Liver (tissue), 9 donors: ENCODE data around the gene CTNNBL1. TPM values are rescaled to one million over a fixed set of nuclear protein-coding genes. Genes with fewer than 3 reads are reported as not detected.

Experiments
- DNase-seq: peaks from one replicate; pipeline ENCODE4 v3.0.0-alpha.2; 2017; ENCODE audit warnings: low spot score
- H3K27ac ChIP-seq, 2 donors: one replicate each; pipeline ENCODE4 v1.7.0; 2013; ENCODE audit warnings: inconsistent platforms in 2 of 2, low read length in 2 of 2, control low read depth in 1 of 2, low read depth in 1 of 2, mild to moderate bottlenecking in 1 of 2
- H3K27me3 ChIP-seq, 4 donors: one replicate each; pipeline versions ENCODE4 v1.6.1 to v1.7.0; 2013; ENCODE audit warnings: low read length in 3 of 4, inconsistent platforms in 1 of 4, mild to moderate bottlenecking in 1 of 4, moderate library complexity in 1 of 4; ENCODE audit not compliant: control insufficient read depth in 4 of 4, insufficient read depth in 4 of 4
- H3K36me3 ChIP-seq, 4 donors: one replicate each; pipeline versions ENCODE4 v1.6.1 to v1.7.0; 2013; ENCODE audit warnings: low read length in 3 of 4, mild to moderate bottlenecking in 3 of 4, low read depth in 1 of 4, moderate library complexity in 1 of 4; ENCODE audit not compliant: control insufficient read depth in 4 of 4, insufficient read depth in 3 of 4
- H3K4me1 ChIP-seq, 4 donors: one replicate each; pipeline versions ENCODE4 v1.6.1 to v1.7.0; 2013; ENCODE audit warnings: low read length in 3 of 4, mild to moderate bottlenecking in 3 of 4, moderate library complexity in 1 of 4; ENCODE audit not compliant: control insufficient read depth in 4 of 4, insufficient read depth in 4 of 4
- H3K4me3 ChIP-seq, 3 donors: one replicate each; pipeline versions ENCODE4 v1.6.1 to v1.7.0; 2013; ENCODE audit warnings: low read length in 3 of 3, control low read depth in 1 of 3, low read depth in 1 of 3, mild to moderate bottlenecking in 1 of 3
- H3K9ac ChIP-seq, 2 donors: one replicate each; pipeline ENCODE4 v1.7.0; 2013; ENCODE audit warnings: low read length in 2 of 2, mild to moderate bottlenecking in 2 of 2, moderate library complexity in 2 of 2, control low read depth in 1 of 2, low read depth in 1 of 2
- H3K9me3 ChIP-seq, 4 donors: one replicate each; pipeline versions ENCODE4 v1.6.1 to v1.7.0; 2013; ENCODE audit warnings: low read length in 3 of 4; ENCODE audit not compliant: control insufficient read depth in 4 of 4
- EGR1 ChIP-seq, 2 donors: IDR thresholded peaks; 2 replicates each; pipeline ENCODE4 v1.6.1; 2016 to 2018; ENCODE audit warnings: antibody characterized with exemption in 2 of 2, low read depth in 2 of 2
- FOXA1 ChIP-seq: IDR thresholded peaks from 2 replicates; pipeline ENCODE4 v1.6.1; 2016; ENCODE audit warnings: antibody characterized with exemption
- FOXA2 ChIP-seq: IDR thresholded peaks from 2 replicates; pipeline ENCODE4 v1.6.1; 2016; ENCODE audit warnings: antibody characterized with exemption
- GABPA ChIP-seq, 2 donors: IDR thresholded peaks in 1 of 2; conservative IDR thresholded peaks in 1 of 2; 2 replicates each; pipeline ENCODE4 v1.6.1; 2016; ENCODE audit warnings: antibody characterized with exemption in 2 of 2, mild to moderate bottlenecking in 1 of 2, moderate library complexity in 1 of 2
- HNF4A ChIP-seq, 2 donors: conservative IDR thresholded peaks; 2 replicates each; pipeline ENCODE4 v1.6.1; 2016; ENCODE audit warnings: antibody characterized with exemption in 2 of 2, mild to moderate bottlenecking in 2 of 2
- HNF4G ChIP-seq: IDR thresholded peaks from 2 replicates; pipeline ENCODE4 v1.6.1; 2016; ENCODE audit warnings: antibody characterized with exemption
- JUND ChIP-seq, 2 donors: IDR thresholded peaks; 2 replicates each; pipeline ENCODE4 v1.6.1; 2016; ENCODE audit warnings: antibody characterized with exemption in 2 of 2
- NR2F2 ChIP-seq: IDR thresholded peaks from 2 replicates; pipeline ENCODE4 v1.6.1; 2016; ENCODE audit warnings: antibody characterized with exemption
- RXRA ChIP-seq, 2 donors: IDR thresholded peaks; 2 replicates each; pipeline ENCODE4 v1.6.1; 2017 to 2018; ENCODE audit warnings: antibody characterized with exemption in 2 of 2, mild to moderate bottlenecking in 1 of 2
- SP1 ChIP-seq: IDR thresholded peaks from 2 replicates; pipeline ENCODE4 v1.6.1; 2018; ENCODE audit warnings: antibody characterized with exemption, mild to moderate bottlenecking
- TAF1 ChIP-seq: conservative IDR thresholded peaks from 2 replicates; pipeline ENCODE4 v1.6.1; 2016; ENCODE audit warnings: antibody characterized with exemption, mild to moderate bottlenecking
- YY1 ChIP-seq: IDR thresholded peaks from 2 replicates; pipeline ENCODE4 v1.6.1; 2016; ENCODE audit warnings: antibody characterized with exemption, mild to moderate bottlenecking
- WGBS: extraction: QIAGEN DNeasy Blood & Tissue Kit; methylation state at CpG from one replicate; pipeline ENCODE4 v1.1.7; 2013; 5-methylcytosine and 5-hydroxymethylcytosine counted together
- polyA plus RNA-seq, 2 donors: library from polyadenylated mRNA; stranded (reverse) in 1 of 2; unstranded in 1 of 2; fragments of 200-250 nt in 1 of 2; fragments of >200 nt in 1 of 2; fragmentation: Nextera tagmentation in 1 of 2; extraction: Ambion mirVana in 1 of 2; gene quantifications; one replicate each; pipeline versions ENCODE4 v1.2.1 to v1.2.3, GENCODE V29; 2013 to 2015
- total RNA-seq, 2 donors: library from RNA; depleted of rRNA; stranded (reverse); fragments of >200 nt; gene quantifications; one replicate each; pipeline ENCODE4 v1.2.3, GENCODE V29; 2014
- TF ChIP-seq, protein P1 (sequence below): IDR thresholded peaks from 2 replicates; pipeline ENCODE4 v1.6.1; 2016; ENCODE audit warnings: antibody characterized with exemption, mild to moderate bottlenecking
- TF ChIP-seq, protein P2 (sequence below): IDR thresholded peaks from 2 replicates; pipeline ENCODE4 v1.6.1; 2016; ENCODE audit warnings: antibody characterized with exemption
- TF ChIP-seq, protein P3 (sequence below): fragments of 150-350 bp; IDR thresholded peaks from 2 replicates; pipeline ENCODE4 v1.5.1; 2017; ENCODE audit warnings: improper control_type of control experiment, low read depth, low read length; ENCODE audit not compliant: missing input control
- TF ChIP-seq, protein P4 (sequence below): IDR thresholded peaks from 2 replicates; pipeline ENCODE4 v1.6.1; 2016; ENCODE audit warnings: antibody characterized with exemption
- TF ChIP-seq, protein P5 (sequence below): IDR thresholded peaks from 2 replicates; pipeline ENCODE4 v1.6.1; 2016; ENCODE audit warnings: antibody characterized with exemption
- donor health status: healthy.
- donor health status: healthy.
- donor health status: healthy.
- donor health status: healthy.
- donor health status: healthy.

Gene CTNNBL1
- total and polyA plus RNA-seq, 4 donors = 18.3 to 25.4 (median 20.3) TPM

DNA sequence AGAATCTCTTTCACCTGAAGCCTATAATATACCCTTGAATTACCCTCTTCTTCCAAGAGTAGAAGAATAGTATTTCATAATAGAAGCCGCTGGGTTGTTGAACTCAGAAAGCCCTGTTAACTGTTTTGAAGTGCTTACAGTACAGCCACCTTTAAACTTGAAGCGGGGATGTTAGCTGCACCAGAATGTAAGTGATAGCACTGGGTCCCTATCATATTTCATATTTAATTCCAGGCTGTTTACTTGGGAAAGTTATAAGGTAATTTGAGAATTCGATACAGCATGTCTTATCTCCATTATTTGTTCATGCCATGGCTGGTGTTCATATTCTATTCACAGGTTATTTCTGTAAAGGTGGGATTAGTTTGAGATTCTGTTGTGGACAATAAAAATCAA, 145.6 kb downstream of the CTNNBL1 start (continued):
- TF ChIP-seq, protein P1, sequence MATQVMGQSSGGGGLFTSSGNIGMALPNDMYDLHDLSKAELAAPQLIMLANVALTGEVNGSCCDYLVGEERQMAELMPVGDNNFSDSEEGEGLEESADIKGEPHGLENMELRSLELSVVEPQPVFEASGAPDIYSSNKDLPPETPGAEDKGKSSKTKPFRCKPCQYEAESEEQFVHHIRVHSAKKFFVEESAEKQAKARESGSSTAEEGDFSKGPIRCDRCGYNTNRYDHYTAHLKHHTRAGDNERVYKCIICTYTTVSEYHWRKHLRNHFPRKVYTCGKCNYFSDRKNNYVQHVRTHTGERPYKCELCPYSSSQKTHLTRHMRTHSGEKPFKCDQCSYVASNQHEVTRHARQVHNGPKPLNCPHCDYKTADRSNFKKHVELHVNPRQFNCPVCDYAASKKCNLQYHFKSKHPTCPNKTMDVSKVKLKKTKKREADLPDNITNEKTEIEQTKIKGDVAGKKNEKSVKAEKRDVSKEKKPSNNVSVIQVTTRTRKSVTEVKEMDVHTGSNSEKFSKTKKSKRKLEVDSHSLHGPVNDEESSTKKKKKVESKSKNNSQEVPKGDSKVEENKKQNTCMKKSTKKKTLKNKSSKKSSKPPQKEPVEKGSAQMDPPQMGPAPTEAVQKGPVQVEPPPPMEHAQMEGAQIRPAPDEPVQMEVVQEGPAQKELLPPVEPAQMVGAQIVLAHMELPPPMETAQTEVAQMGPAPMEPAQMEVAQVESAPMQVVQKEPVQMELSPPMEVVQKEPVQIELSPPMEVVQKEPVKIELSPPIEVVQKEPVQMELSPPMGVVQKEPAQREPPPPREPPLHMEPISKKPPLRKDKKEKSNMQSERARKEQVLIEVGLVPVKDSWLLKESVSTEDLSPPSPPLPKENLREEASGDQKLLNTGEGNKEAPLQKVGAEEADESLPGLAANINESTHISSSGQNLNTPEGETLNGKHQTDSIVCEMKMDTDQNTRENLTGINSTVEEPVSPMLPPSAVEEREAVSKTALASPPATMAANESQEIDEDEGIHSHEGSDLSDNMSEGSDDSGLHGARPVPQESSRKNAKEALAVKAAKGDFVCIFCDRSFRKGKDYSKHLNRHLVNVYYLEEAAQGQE = no peak
- no peak for TF ChIP-seq FOXA2
- TF ChIP-seq SP1 = no peak

DNA sequence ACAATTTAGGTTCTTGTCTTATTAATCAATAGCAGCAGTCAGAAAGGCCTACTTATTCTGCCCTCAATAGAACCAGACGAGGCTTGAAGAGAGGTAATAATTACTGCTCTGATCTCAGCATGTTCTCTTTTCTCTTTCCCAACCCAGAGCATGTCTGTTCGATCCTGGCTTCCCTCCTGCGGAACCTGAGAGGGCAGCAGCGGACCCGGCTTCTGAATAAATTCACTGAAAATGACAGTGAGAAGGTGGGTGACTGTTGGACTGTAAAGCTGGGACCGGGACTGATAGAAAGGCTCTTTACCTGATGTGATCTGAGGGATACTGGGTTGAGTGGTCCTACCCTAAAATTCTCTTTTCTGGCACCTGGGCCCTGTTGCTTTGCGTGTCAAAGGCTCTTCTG, 146.1 kb downstream of the CTNNBL1 start:
- no peak overlapping the region for H3K4me3 ChIP-seq
- no peak for TF ChIP-seq TAF1
- no peak for TF ChIP-seq HNF4G
- no peaks in the 10 kb centered on the region for H3K27me3 ChIP-seq
- H3K9ac ChIP-seq = no peak overlapping the region
- no peaks in the 10 kb centered on the region for H3K9me3 ChIP-seq
- 98% methylated on average over 7 of the region's 7 CpGs for WGBS
- peaks cover 0 to 4% (median under 1%) of the 10 kb centered on the region in 4 donors for H3K4me1 ChIP-seq
- no peak for DNase-seq
- no peak overlapping the region for H3K27ac ChIP-seq
- peaks cover 0 to 34% (median 17%) of the 10 kb centered on the region in 4 donors for H3K36me3 ChIP-seq

DNA sequence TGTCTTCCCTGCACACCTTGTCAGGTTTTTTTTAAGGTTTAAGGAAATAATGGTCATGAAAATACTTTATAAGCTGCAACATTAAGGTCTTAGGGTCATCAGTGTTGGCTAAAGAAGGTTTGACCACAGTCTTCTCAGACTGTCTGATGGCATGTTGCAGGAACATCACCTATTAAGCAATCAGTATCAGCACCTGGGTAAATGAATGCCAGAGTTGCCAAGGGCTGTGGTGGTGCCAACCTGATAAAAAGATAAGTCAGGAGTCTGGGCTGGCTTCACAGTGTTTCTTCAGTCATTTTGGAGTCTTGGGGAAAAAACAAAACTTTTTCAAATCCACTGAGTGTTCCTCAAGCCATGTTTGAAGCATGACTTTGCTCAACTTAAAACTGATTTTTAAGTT, 147.6 kb downstream of the CTNNBL1 start:
- no peak for DNase-seq
- H3K4me1 ChIP-seq = peaks cover 0 to 4% (median under 1%) of the 10 kb centered on the region in 4 donors
- no peak overlapping the region for H3K27ac ChIP-seq
- H3K27me3 ChIP-seq = no peaks in the 10 kb centered on the region
- H3K9ac ChIP-seq = no peak overlapping the region
- no peak overlapping the region for H3K4me3 ChIP-seq
- no peaks in the 10 kb centered on the region for H3K9me3 ChIP-seq
- TF ChIP-seq RXRA (IDR thresholded peaks at IDR 0.05) = no peak
- TF ChIP-seq, protein P2, sequence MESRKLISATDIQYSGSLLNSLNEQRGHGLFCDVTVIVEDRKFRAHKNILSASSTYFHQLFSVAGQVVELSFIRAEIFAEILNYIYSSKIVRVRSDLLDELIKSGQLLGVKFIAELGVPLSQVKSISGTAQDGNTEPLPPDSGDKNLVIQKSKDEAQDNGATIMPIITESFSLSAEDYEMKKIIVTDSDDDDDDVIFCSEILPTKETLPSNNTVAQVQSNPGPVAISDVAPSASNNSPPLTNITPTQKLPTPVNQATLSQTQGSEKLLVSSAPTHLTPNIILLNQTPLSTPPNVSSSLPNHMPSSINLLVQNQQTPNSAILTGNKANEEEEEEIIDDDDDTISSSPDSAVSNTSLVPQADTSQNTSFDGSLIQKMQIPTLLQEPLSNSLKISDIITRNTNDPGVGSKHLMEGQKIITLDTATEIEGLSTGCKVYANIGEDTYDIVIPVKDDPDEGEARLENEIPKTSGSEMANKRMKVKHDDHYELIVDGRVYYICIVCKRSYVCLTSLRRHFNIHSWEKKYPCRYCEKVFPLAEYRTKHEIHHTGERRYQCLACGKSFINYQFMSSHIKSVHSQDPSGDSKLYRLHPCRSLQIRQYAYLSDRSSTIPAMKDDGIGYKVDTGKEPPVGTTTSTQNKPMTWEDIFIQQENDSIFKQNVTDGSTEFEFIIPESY = no peak
- TF ChIP-seq, protein P3, sequence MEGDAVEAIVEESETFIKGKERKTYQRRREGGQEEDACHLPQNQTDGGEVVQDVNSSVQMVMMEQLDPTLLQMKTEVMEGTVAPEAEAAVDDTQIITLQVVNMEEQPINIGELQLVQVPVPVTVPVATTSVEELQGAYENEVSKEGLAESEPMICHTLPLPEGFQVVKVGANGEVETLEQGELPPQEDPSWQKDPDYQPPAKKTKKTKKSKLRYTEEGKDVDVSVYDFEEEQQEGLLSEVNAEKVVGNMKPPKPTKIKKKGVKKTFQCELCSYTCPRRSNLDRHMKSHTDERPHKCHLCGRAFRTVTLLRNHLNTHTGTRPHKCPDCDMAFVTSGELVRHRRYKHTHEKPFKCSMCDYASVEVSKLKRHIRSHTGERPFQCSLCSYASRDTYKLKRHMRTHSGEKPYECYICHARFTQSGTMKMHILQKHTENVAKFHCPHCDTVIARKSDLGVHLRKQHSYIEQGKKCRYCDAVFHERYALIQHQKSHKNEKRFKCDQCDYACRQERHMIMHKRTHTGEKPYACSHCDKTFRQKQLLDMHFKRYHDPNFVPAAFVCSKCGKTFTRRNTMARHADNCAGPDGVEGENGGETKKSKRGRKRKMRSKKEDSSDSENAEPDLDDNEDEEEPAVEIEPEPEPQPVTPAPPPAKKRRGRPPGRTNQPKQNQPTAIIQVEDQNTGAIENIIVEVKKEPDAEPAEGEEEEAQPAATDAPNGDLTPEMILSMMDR = no peak
- no peak for TF ChIP-seq JUND (IDR thresholded peaks at IDR 0.05)
- no peak for TF ChIP-seq GABPA (IDR thresholded peaks at IDR 0.05 in 1 of 2, conservative IDR thresholded peaks at IDR 0.05 in 1 of 2)
- TF ChIP-seq TAF1 = no peak
- no peak for TF ChIP-seq HNF4A (conservative IDR thresholded peaks at IDR 0.05)
- TF ChIP-seq, protein P1 = no peak
- TF ChIP-seq FOXA1 = no peak
- TF ChIP-seq FOXA2 = no peak
- no peak for TF ChIP-seq SP1
- no peak for TF ChIP-seq HNF4G
- TF ChIP-seq NR2F2 = no peak
- TF ChIP-seq, protein P4, sequence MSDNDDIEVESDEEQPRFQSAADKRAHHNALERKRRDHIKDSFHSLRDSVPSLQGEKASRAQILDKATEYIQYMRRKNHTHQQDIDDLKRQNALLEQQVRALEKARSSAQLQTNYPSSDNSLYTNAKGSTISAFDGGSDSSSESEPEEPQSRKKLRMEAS = no peak
- TF ChIP-seq, protein P5, sequence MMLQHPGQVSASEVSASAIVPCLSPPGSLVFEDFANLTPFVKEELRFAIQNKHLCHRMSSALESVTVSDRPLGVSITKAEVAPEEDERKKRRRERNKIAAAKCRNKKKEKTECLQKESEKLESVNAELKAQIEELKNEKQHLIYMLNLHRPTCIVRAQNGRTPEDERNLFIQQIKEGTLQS = no peak
- no peak for TF ChIP-seq YY1
- TF ChIP-seq EGR1 (IDR thresholded peaks at IDR 0.05; ENCODE audit: low read depth in 2 of 2) = no peak
- peaks cover 0 to 34% (median 22%) of the 10 kb centered on the region in 4 donors for H3K36me3 ChIP-seq
